SH-SY5Y (cell line): ENCODE data around the gene CRYBA2.

ENCODE experiments used
- GATA2 ChIP-seq: IDR thresholded peaks from 2 replicates; pipeline ENCODE4 v1.6.1; 2011; ENCODE audit warnings: mild to moderate bottlenecking, low read depth, low read length
- GATA3 ChIP-seq: IDR thresholded peaks from 2 replicates; pipeline ENCODE4 v1.6.1; 2011; ENCODE audit warnings: low read depth, mild to moderate bottlenecking, low read length, moderate library complexity

- TF ChIP-seq GATA2 (no peak), GATA3 (no peak)
Measured at GRCh38 chr2:218959761-218960308, 33.4 kb downstream of the CRYBA2 start.
